Activated T-cell treated with anti-CD3 and anti-CD28 coated beads, Interleukin-2, amount 50 U/mL, for 24 hours (primary cell): ENCODE data around the gene CIRBP.

ENCODE experiments used
- DNase-seq: peaks from one replicate; pipeline ENCODE4 v3.0.0-alpha.2; 2020
- H3K27ac Mint-ChIP-seq: 2 replicates; pipeline ENCODE4 v1.8.0; 2020; ENCODE audit warnings: mild to moderate bottlenecking, mixed read lengths
- H3K27me3 Mint-ChIP-seq: 2 replicates; pipeline ENCODE4 v1.8.0; 2020; ENCODE audit warnings: mixed read lengths
- H3K36me3 Mint-ChIP-seq: 2 replicates; pipeline ENCODE4 v1.8.0; 2020; ENCODE audit warnings: low read depth, mixed read lengths
- H3K4me1 Mint-ChIP-seq: 2 replicates; pipeline ENCODE4 v1.8.0; 2020; ENCODE audit warnings: low read depth, mixed read lengths
- H3K4me3 Mint-ChIP-seq: 2 replicates; pipeline ENCODE4 v1.8.0; 2020; ENCODE audit warnings: mild to moderate bottlenecking, moderate library complexity, mixed read lengths
- H3K9me3 Mint-ChIP-seq: 2 replicates; pipeline ENCODE4 v1.8.0; 2020; ENCODE audit warnings: mixed read lengths

CIRBP gene

GRCh38 chr19:1280636-1281568, 11.8 kb downstream of the CIRBP start:
- H3K27ac Mint-ChIP-seq = no peak overlapping the region
- H3K36me3 Mint-ChIP-seq = peaks cover 41% of the 10 kb centered on the region
- H3K4me3 Mint-ChIP-seq = no peak overlapping the region
- DNase-seq = no peak
- H3K4me1 Mint-ChIP-seq = peaks cover 21% of the 10 kb centered on the region
- H3K9me3 Mint-ChIP-seq = no peaks in the 10 kb centered on the region
- H3K27me3 Mint-ChIP-seq = peaks cover 16% of the 10 kb centered on the region

- H3K27me3 Mint-ChIP-seq = peaks cover 20% of the 10 kb centered on the region
- no peak for DNase-seq
- H3K4me1 Mint-ChIP-seq = peaks cover 21% of the 10 kb centered on the region
- no peak overlapping the region for H3K27ac Mint-ChIP-seq
- peaks cover 36% of the 10 kb centered on the region for H3K36me3 Mint-ChIP-seq
- H3K4me3 Mint-ChIP-seq = no peak overlapping the region
- no peaks in the 10 kb centered on the region for H3K9me3 Mint-ChIP-seq
These were observed 12.6 kb downstream of the CIRBP start for GRCh38 chr19:1281569-1282287.

GRCh38 chr19:1282588-1283206, 13.6 kb downstream of the CIRBP start:
- Mint-ChIP-seq H3K4me3 (no peak overlapping the region), H3K9me3 (no peaks in the 10 kb centered on the region), H3K36me3 (peaks cover 27% of the 10 kb centered on the region), H3K4me1 (peaks cover 15% of the 10 kb centered on the region), H3K27me3 (peaks cover 24% of the 10 kb centered on the region), H3K27ac (no peak overlapping the region)
- no peak for DNase-seq

- no peak overlapping the region for H3K4me3 Mint-ChIP-seq
- H3K27me3 Mint-ChIP-seq = peaks cover 29% of the 10 kb centered on the region
These were observed 14.2 kb downstream of the CIRBP start for GRCh38 chr19:1283207-1283916.

GRCh38 chr19:1283917-1284292, 14.8 kb downstream of the CIRBP start:
- Mint-ChIP-seq H3K36me3 (peaks cover 16% of the 10 kb centered on the region), H3K4me1 (peaks cover 10% of the 10 kb centered on the region), H3K4me3 (no peak overlapping the region), H3K27ac (no peak overlapping the region), H3K27me3 (peaks cover 31% of the 10 kb centered on the region), H3K9me3 (no peaks in the 10 kb centered on the region)
- no peak for DNase-seq

More at GRCh38 chr19:1283207-1283916, 14.2 kb downstream of the CIRBP start:
- H3K27ac Mint-ChIP-seq = no peak overlapping the region
- no peak for DNase-seq
- H3K4me1 Mint-ChIP-seq = peaks cover 10% of the 10 kb centered on the region
- H3K9me3 Mint-ChIP-seq = no peaks in the 10 kb centered on the region
- H3K36me3 Mint-ChIP-seq = peaks cover 20% of the 10 kb centered on the region

GRCh38 chr19:1284293-1284978, 15.3 kb downstream of the CIRBP start:
- Mint-ChIP-seq H3K27me3 (peaks cover 35% of the 10 kb centered on the region), H3K4me3 (peak overlapping the region; percentile 1), H3K36me3 (peaks cover 11% of the 10 kb centered on the region), H3K4me1 (peaks cover 10% of the 10 kb centered on the region), H3K9me3 (no peaks in the 10 kb centered on the region), H3K27ac (peak overlapping the region; percentile 1)
- DNase-seq = no peak

GRCh38 chr19:1284979-1285736, 16.0 kb downstream of the CIRBP start:
- H3K27ac Mint-ChIP-seq = peak overlapping the region; percentile 1
- peaks cover 35% of the 10 kb centered on the region for H3K27me3 Mint-ChIP-seq
- peaks cover 4% of the 10 kb centered on the region for H3K36me3 Mint-ChIP-seq
- peaks cover 5% of the 10 kb centered on the region for H3K4me1 Mint-ChIP-seq
- DNase-seq = no peak
- no peaks in the 10 kb centered on the region for H3K9me3 Mint-ChIP-seq
- peak overlapping the region; percentile 1 for H3K4me3 Mint-ChIP-seq

GRCh38 chr19:1285737-1286360, 16.7 kb downstream of the CIRBP start, which contains the start of gene EFNA2:
Gene EFNA2, plus strand, starts transcription at chr19:1285873. Its CDS starts 296 bp downstream, at chr19:1286169.
- Mint-ChIP-seq H3K36me3 (no peaks in the 10 kb centered on the region), H3K27ac (peak within 1 kb of the TSS; percentile 1), H3K4me1 (peaks cover 3% of the 10 kb centered on the region), H3K27me3 (peaks cover 35% of the 10 kb centered on the region), H3K4me3 (peak within 1 kb of the TSS; percentile 54), H3K9me3 (no peaks in the 10 kb centered on the region)
- no peak for DNase-seq

GRCh38 chr19:1286487-1287353, 17.6 kb downstream of the CIRBP start:
- Mint-ChIP-seq H3K4me1 (peaks cover 3% of the 10 kb centered on the region), H3K27ac (no peak overlapping the region), H3K4me3 (peak overlapping the region; percentile 54)

GRCh38 chr19:1287354-1288225, 18.5 kb downstream of the CIRBP start:
- Mint-ChIP-seq H3K27me3 (peaks cover 46% of the 10 kb centered on the region), H3K4me3 (no peak overlapping the region), H3K4me1 (peaks cover 3% of the 10 kb centered on the region), H3K36me3 (no peaks in the 10 kb centered on the region), H3K27ac (no peak overlapping the region), H3K9me3 (no peaks in the 10 kb centered on the region)
- DNase-seq = no peak

More at GRCh38 chr19:1286487-1287353, 17.6 kb downstream of the CIRBP start:
- Mint-ChIP-seq H3K9me3 (no peaks in the 10 kb centered on the region), H3K27me3 (peaks cover 37% of the 10 kb centered on the region), H3K36me3 (no peaks in the 10 kb centered on the region)
- DNase-seq = no peak

- Mint-ChIP-seq H3K36me3 (no peaks in the 10 kb centered on the region), H3K4me3 (no peak overlapping the region), H3K27ac (no peak overlapping the region), H3K9me3 (no peaks in the 10 kb centered on the region), H3K4me1 (peaks cover 3% of the 10 kb centered on the region), H3K27me3 (peaks cover 49% of the 10 kb centered on the region)
- no peak for DNase-seq
These were observed 19.1 kb downstream of the CIRBP start for GRCh38 chr19:1288226-1288612.
